Neural progenitor cell (in vitro differentiated cells): ENCODE measurements around the gene PIGN.

Experiments
- CTCF ChIP-seq: fragments of 200-600 bp; sonication (generic); IDR thresholded peaks from 2 replicates; pipeline ENCODE4 v1.5.1; 2017; ENCODE audit warnings: antibody characterized with exemption, mild to moderate bottlenecking
- EZH2 ChIP-seq: fragments of 200-600 bp; sonication (generic); IDR thresholded peaks from 2 replicates; pipeline ENCODE4 v1.6.1; 2017; ENCODE audit warnings: antibody characterized with exemption, mild to moderate bottlenecking, moderate library complexity

- TF ChIP-seq CTCF, result no peak
- TF ChIP-seq EZH2, result no peak
Measured at GRCh38 chr18:62105376-62105775, 81.5 kb downstream of the PIGN start.
